GM12872 (cell line): ENCODE data around the gene TRIM41.

ENCODE experiments used
- CTCF ChIP-seq: IDR thresholded peaks from 3 replicates; pipeline ENCODE4 v1.5.1; 2011; ENCODE audit warnings: low read depth, mild to moderate bottlenecking, low read length, moderate library complexity; ENCODE audit not compliant: insufficient read depth

TRIM41 gene

GRCh38 chr5:181197326-181197951, 25.6 kb upstream of the TRIM41 start:
- no peak for TF ChIP-seq CTCF

GRCh38 chr5:181198106-181198685, 24.9 kb upstream of the TRIM41 start:
- no peak for TF ChIP-seq CTCF

- TF ChIP-seq CTCF = no peak
Measured at GRCh38 chr5:181198905-181199519, 24.1 kb upstream of the TRIM41 start.

GRCh38 chr5:181199881-181200638, 23.0 kb upstream of the TRIM41 start:
- TF ChIP-seq CTCF = no peak

GRCh38 chr5:181200816-181201215, 22.3 kb upstream of the TRIM41 start:
- TF ChIP-seq CTCF = no peak

GRCh38 chr5:181203093-181203711, 19.9 kb upstream of the TRIM41 start:
- no peak for TF ChIP-seq CTCF

GRCh38 chr5:181203777-181204112, 19.3 kb upstream of the TRIM41 start:
- TF ChIP-seq CTCF = no peak
